Endothelial cell of umbilical vein (primary cell): Measurements from ENCODE around the gene PDCD1LG2. TPM values are rescaled to one million over a fixed set of nuclear protein-coding genes. Genes with fewer than 3 reads are reported as not detected.

ENCODE experiments used
- BruUV-seq: library from RNA; stranded (reverse); fragments of 400-500 nt; replicated peaks from 2 replicates; lab custom pipeline; 2021; lab: Mats Ljungman, UMichigan
- CTCF ChIA-PET: fragments of 300-600, 350-600 bp; sonication (Branson Sonifier 250); formaldehyde crosslinking; loops from one replicate; lab custom pipeline; 2021; ENCODE audit warnings: antibody characterized with exemption, inconsistent platforms; lab: Charles Lee
- POLR2A ChIA-PET: fragments of 300-600, 350-600 bp; sonication (Branson Sonifier 250); formaldehyde crosslinking; loops from one replicate; lab custom pipeline; 2021; ENCODE audit warnings: antibody characterized with exemption, inconsistent platforms; lab: Charles Lee
- DNase-seq: peaks from one replicate; pipeline ENCODE4 v3.0.0-alpha.2; 2011; ENCODE audit warnings: low read depth, low spot score
- FAIRE-seq: peaks from 2 replicates; lab custom pipeline; 2011; peaks lifted over from hg19 to GRCh38; lab: Jason Lieb, UNC
- H2AFZ ChIP-seq: 2 replicates; pipeline ENCODE4 v1.6.0; 2012; ENCODE audit warnings: low read depth, low read length, control low read depth, inconsistent platforms
- H3K27ac ChIP-seq: 2 replicates; pipeline ENCODE4 v1.5.1; 2011; ENCODE audit warnings: low read depth, mild to moderate bottlenecking, control low read depth, low read length, moderate library complexity; ENCODE audit not compliant: insufficient read depth
- H3K27me3 ChIP-seq, 2 experiments: 2 replicates each; pipeline versions ENCODE4 v1.6.0 to v1.6.1; 2011; ENCODE audit warnings: low read length in 2 of 2, mixed read lengths in 1 of 2; ENCODE audit not compliant: control insufficient read depth in 2 of 2, insufficient read depth in 2 of 2
- H3K36me3 ChIP-seq, 2 experiments: 2 replicates in 1 of 2; 3 replicates in 1 of 2; pipeline ENCODE4 v1.5.1; 2011; ENCODE audit warnings: low read length in 2 of 2, mild to moderate bottlenecking in 1 of 2, moderate library complexity in 1 of 2; ENCODE audit not compliant: control insufficient read depth in 2 of 2, insufficient read depth in 2 of 2; ENCODE audit errors: extremely low read depth in 1 of 2
- H3K4me1 ChIP-seq: 3 replicates; pipeline ENCODE4 v1.5.1; 2011; ENCODE audit warnings: mild to moderate bottlenecking, low read length; ENCODE audit not compliant: control insufficient read depth, insufficient read depth; ENCODE audit errors: extremely low read depth
- H3K4me2 ChIP-seq: 2 replicates; pipeline ENCODE4 v1.6.1; 2011; ENCODE audit warnings: low read length, control low read depth, mixed read lengths; ENCODE audit not compliant: insufficient read depth
- H3K4me3 ChIP-seq, 3 experiments: fragments of 200-600 bp in 1 of 3; sonication (generic), shearing (Covaris generic) in 1 of 3; replicated peaks in 1 of 3; 2 replicates each; pipeline ENCODE4 v1.5.1; 2011 to 2016; ENCODE audit warnings: control low read depth in 3 of 3, low read length in 3 of 3, mild to moderate bottlenecking in 2 of 3, inconsistent platforms in 1 of 3, low read depth in 1 of 3, moderate library complexity in 1 of 3; ENCODE audit not compliant: insufficient read depth in 1 of 3
- H3K79me2 ChIP-seq: 2 replicates; pipeline ENCODE4 v1.6.0; 2012; ENCODE audit warnings: low read length, inconsistent platforms; ENCODE audit not compliant: control insufficient read depth, insufficient read depth
- H3K9ac ChIP-seq: replicated peaks from 2 replicates; pipeline ENCODE3; 2011; ENCODE audit warnings: low read length, control low read depth; ENCODE audit not compliant: insufficient read depth; ENCODE audit errors: extremely low read depth
- H3K9me1 ChIP-seq: replicated peaks from 3 replicates; pipeline ENCODE4 v1.6.0; 2011; ENCODE audit warnings: mild to moderate bottlenecking, low read length; ENCODE audit not compliant: control insufficient read depth, insufficient read depth; ENCODE audit errors: extremely low read depth
- H3K9me3 ChIP-seq: replicated peaks from 2 replicates; pipeline ENCODE4 v1.5.1; 2012; ENCODE audit warnings: low read length, inconsistent platforms; ENCODE audit not compliant: control insufficient read depth, insufficient read depth
- H4K20me1 ChIP-seq: replicated peaks from 2 replicates; pipeline ENCODE3; 2011; ENCODE audit warnings: mild to moderate bottlenecking, low read length; ENCODE audit not compliant: control insufficient read depth, insufficient read depth; ENCODE audit errors: extremely low read depth
- CTCF ChIP-seq, 2 donors: IDR thresholded peaks; 1 replicate in 1 of 2; 2 replicates in 1 of 2; pipeline ENCODE4 v1.5.1; 2011; ENCODE audit warnings: low read length in 2 of 2, mild to moderate bottlenecking in 2 of 2, moderate library complexity in 2 of 2, control low read depth in 1 of 2, inconsistent platforms in 1 of 2, low read depth in 1 of 2; ENCODE audit not compliant: insufficient read depth in 1 of 2; ENCODE audit errors: extremely low read depth in 1 of 2
- EZH2 ChIP-seq: IDR thresholded peaks from 2 replicates; pipeline ENCODE4 v1.6.1; 2012; ENCODE audit warnings: borderline replicate concordance, low read depth, mild to moderate bottlenecking, moderate library complexity, low read length, inconsistent platforms; ENCODE audit not compliant: severe bottlenecking
- FOS ChIP-seq: IDR thresholded peaks from 2 replicates; pipeline ENCODE4 v1.6.1; 2011; ENCODE audit warnings: mild to moderate bottlenecking, low read length, moderate library complexity, borderline replicate concordance; ENCODE audit not compliant: insufficient read depth
- GATA2 ChIP-seq: IDR thresholded peaks from 2 replicates; pipeline ENCODE4 v1.7.0; 2011; ENCODE audit warnings: low read depth, mild to moderate bottlenecking, moderate library complexity, mixed read lengths, low read length; ENCODE audit not compliant: insufficient read length, insufficient read depth
- JUN ChIP-seq: IDR thresholded peaks from 2 replicates; pipeline ENCODE4 v1.6.1; 2011; ENCODE audit warnings: borderline replicate concordance, low read depth; ENCODE audit not compliant: insufficient read length, insufficient read depth
- MAX ChIP-seq: IDR thresholded peaks from 2 replicates; pipeline ENCODE4 v1.6.1; 2011; ENCODE audit not compliant: insufficient read depth, insufficient read length
- MYC ChIP-seq: IDR thresholded peaks from one replicate; pipeline ENCODE4 v1.6.1; 2011; ENCODE audit warnings: mild to moderate bottlenecking, low read depth, low read length
- POLR2A ChIP-seq: IDR thresholded peaks from 2 replicates; pipeline ENCODE4 v1.6.1; 2012; ENCODE audit warnings: low read depth, mild to moderate bottlenecking, control low read depth, low read length
- POLR2AphosphoS5 ChIP-seq: IDR thresholded peaks from 2 replicates; pipeline ENCODE4 v1.6.1; 2012; ENCODE audit warnings: low read depth, mild to moderate bottlenecking, control low read depth, low read length, moderate library complexity; ENCODE audit not compliant: insufficient read depth
- dilution Hi-C: fragments of 300-500 bp; cut with MboI; formaldehyde crosslinking; loops from one replicate; pipeline ENCODE4 v1.15.0; 2019; ENCODE audit warnings: low sequenced_read_pairs; ENCODE audit not compliant: extremely low pct_ligation_motif_present
- intact Hi-C: fragments of 100-400 bp; cut with micrococcal nuclease; formaldehyde crosslinking; loops from one replicate; pipeline ENCODE4 v1.10.0; 2022
- polyA plus RNA-seq, 4 experiments: library from polyadenylated mRNA; depleted of rRNA in 3 of 4; stranded (reverse) in 3 of 4; unstranded in 1 of 4; fragments of >200 nt; gene quantifications; 2 replicates each; pipeline versions ENCODE4 v1.2.1 to v1.2.3, GENCODE V29; 2011 to 2012; ENCODE audit warnings: missing spikeins in 1 of 4
- total RNA-seq: library from RNA; stranded (reverse); gene quantifications from 2 replicates; pipeline ENCODE4 v1.2.3, GENCODE V29; 2021

PDCD1LG2 gene
- total and polyA plus RNA-seq, 2 donors (not counting 3 experiments of a cell fraction or from before 2014, with no cell fraction given) = 7.9 to 9.5 TPM

DNA sequence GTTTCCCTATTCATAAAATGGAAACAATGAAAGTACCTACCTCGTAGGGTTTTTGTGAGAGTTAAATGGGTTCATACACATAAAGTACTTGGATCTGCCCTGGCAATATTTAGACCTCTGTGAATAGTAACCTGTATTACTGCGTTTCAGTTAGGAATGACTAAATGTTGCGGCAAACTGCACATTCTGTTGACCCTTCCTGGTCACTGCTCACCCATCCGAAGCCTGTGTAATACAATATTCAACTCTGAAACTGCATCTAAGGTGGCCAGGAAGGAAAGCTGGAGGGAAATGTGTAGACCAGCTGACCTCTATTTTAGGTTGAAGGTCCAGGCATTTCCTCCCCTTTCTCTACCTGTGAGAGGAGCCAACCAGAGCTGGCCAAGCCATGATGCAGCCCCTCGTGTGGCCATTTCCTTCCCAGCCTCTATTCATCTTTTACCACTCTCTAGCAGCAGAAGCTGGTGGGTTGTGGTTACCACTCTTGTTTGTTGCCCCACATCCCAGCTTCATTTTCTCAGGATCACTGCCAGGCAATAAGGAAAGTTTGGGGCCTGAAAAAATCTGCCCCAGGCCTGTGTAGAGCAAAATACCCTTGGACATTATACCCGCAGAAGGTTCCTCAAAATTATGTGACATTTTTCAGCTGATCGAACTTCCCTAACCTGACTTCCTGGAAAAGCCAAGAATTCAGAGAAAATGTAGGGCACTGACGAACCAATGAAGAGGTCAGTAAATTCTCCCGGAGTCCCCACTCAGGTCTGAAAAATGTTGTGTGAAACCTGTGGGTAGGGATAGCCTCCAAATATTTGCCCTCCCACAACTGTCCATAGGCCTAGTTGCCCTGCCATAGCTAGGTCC lies 20.5 kb upstream of the PDCD1LG2 start:
- Histone ChIP-seq H3K9me3 (no peaks in the 10 kb centered on the region), H3K27me3 (no peaks in the 10 kb centered on the region), H3K4me3 (no peak overlapping the region), H4K20me1 (no peaks in the 10 kb centered on the region), H3K9ac (no peak overlapping the region), H3K9me1 (no peaks in the 10 kb centered on the region), H3K36me3 (no peaks in the 10 kb centered on the region), H3K79me2 (no peaks in the 10 kb centered on the region), H3K4me1 (peaks cover 43% of the 10 kb centered on the region), H3K4me2 (peak overlapping the region; percentile 62), H3K27ac (peak overlapping the region; percentile 74), H2AFZ (peak overlapping the region; percentile 11)
- ChIA-PET CTCF (interaction anchor here (1.1 to 2.8 kb wide), 7 partner anchors 9 to 303 kb away, joined by 5 to 19 read pairs (median 7); partner anchors contain the start of genes CD274 and PDCD1LG2), POLR2A (interaction anchor here (1.5 to 2.7 kb wide), 4 partner anchors 10 to 40 kb away, joined by 4 to 18 read pairs (median 10); partner anchors contain the start of genes CD274 and PDCD1LG2)
- TF ChIP-seq MYC = no peak
- BruUV-seq = no TSS peak
- no peak for FAIRE-seq
- intact Hi-C loops (loop anchor here (2.0 kb wide), 1 partner anchor 39 kb away; the partner anchor contains the start of gene CD274), dilution Hi-C loops (no loop called here)
- DNase-seq = no peak

DNA sequence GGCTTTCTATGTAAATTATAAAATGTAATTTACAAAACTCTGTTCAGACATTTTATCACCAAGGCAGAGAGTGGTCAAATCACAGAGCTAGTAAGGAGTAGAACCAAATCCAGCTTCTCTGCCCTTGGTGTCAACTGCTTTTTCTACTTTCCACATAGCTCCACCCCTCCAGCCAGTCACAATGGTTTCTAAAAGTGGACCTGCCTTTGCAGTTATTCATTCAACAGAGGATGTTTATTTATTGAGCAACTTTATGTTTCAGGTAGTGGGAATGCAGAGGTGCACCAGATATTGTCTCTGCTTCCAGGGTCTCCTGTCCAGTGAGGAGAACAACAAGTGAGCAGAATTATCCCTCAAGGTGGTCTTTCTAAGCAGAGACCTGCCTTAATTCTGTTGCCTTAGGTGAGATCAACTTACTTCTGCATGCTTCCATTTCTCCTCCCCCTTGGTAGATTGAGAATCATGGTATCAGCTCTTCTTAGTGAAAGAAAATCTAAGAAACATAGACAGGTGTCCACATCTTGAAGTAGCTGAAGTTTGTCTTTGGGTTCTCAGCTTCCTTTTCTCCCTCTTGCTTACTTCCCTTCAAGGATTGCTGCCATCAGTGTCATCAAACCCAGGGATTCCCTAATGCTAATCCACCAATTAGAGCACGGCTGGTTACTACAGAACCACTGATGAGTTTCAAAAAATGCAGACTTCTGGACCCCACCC lies 17.2 kb upstream of the PDCD1LG2 start:
- no peaks in the 10 kb centered on the region for H3K36me3 ChIP-seq
- ChIA-PET CTCF (interaction anchor here (0.6 to 2.2 kb wide), 4 partner anchors 10 to 306 kb away, joined by 3 to 6 read pairs (median 4); no protein-coding TSS in a partner anchor), POLR2A (interaction anchor here (1.1 kb wide), 1 partner anchor 43 kb away, joined by 4 read pairs; the partner anchor contains the start of gene CD274)
- TF ChIP-seq POLR2AphosphoS5 = no peak
- no peak for TF ChIP-seq MYC
- TF ChIP-seq MAX = no peak
- TF ChIP-seq POLR2A = no peak
- no peak for TF ChIP-seq GATA2
- no peak for TF ChIP-seq FOS
- TF ChIP-seq JUN = no peak
- TF ChIP-seq EZH2 = no peak
- TF ChIP-seq CTCF (IDR thresholded peaks at IDR 0.05; ENCODE audit: extremely low read depth in 1 of 2, insufficient read depth in 1 of 2, low read depth in 1 of 2, low read length in 2 of 2) = no peak
- H3K4me3 ChIP-seq = no peak overlapping the region
- intact Hi-C loops = no loop called here
- H4K20me1 ChIP-seq = no peaks in the 10 kb centered on the region
- FAIRE-seq (peak; percentile 55), DNase-seq (no peak)
- H3K27me3 ChIP-seq = no peaks in the 10 kb centered on the region
- peak overlapping the region; percentile 92 for H3K27ac ChIP-seq
- no peak overlapping the region for H2AFZ ChIP-seq
- dilution Hi-C loops = no loop called here
- H3K9me1 ChIP-seq = no peaks in the 10 kb centered on the region
- H3K79me2 ChIP-seq = no peaks in the 10 kb centered on the region
- no peak overlapping the region for H3K4me2 ChIP-seq
- no peak overlapping the region for H3K9ac ChIP-seq
- peaks cover 38% of the 10 kb centered on the region for H3K4me1 ChIP-seq
- no peaks in the 10 kb centered on the region for H3K9me3 ChIP-seq
- no TSS peak for BruUV-seq
